ENCODE measurements around the gene PKM. TPM values are rescaled to one million over a fixed set of nuclear protein-coding genes. Genes with fewer than 3 reads are reported as not detected.

The PKM gene
- total RNA-seq, 3 donors from 2014 or later, result 328 to 450 (median 372) TPM

GRCh38 chr15:72272997-72273352, 42.0 kb upstream of the PKM start:
- H3K9me3 ChIP-seq, result no peaks in the 10 kb centered on the region
- TF ChIP-seq CTCF (IDR thresholded peaks at IDR 0.05), result no peak
- no peak for DNase-seq
- ATAC-seq, result no peak
- intact Hi-C loops (cut with DNase I, micrococcal nuclease), result no loop called here
- H3K4me1 ChIP-seq (ENCODE audit: low read depth), result peaks cover 9% of the 10 kb centered on the region
- H3K4me3 ChIP-seq, result peak overlapping the region; percentile 60
- H3K36me3 ChIP-seq (ENCODE audit: low read depth), result no peaks in the 10 kb centered on the region

- peak; percentile 94 to 99 (median 98) for DNase-seq
- Histone ChIP-seq H3K4me1 (ENCODE audit: low read depth) (peaks cover 9% of the 10 kb centered on the region), H3K36me3 (ENCODE audit: low read depth) (no peaks in the 10 kb centered on the region), H3K4me3 (peak within 1 kb of the TSS; percentile 60), H3K9me3 (no peaks in the 10 kb centered on the region)
- TF ChIP-seq CTCF (IDR thresholded peaks at IDR 0.05), result peak; percentile 37
- peak; percentile 98 for ATAC-seq
- intact Hi-C loops (cut with DNase I, micrococcal nuclease), result no loop called here
Measured at GRCh38 chr15:72272213-72272996, 41.4 kb upstream of the PKM start, which contains the start of gene PARP6. Gene PARP6 (minus strand): TSS chr15:72272554. CDS start chr15:72267477, 5,077 bp downstream.

GRCh38 chr15:72271895-72272212, 40.9 kb upstream of the PKM start:
- Histone ChIP-seq H3K9me3 (no peaks in the 10 kb centered on the region), H3K4me1 (ENCODE audit: low read depth) (peaks cover 9% of the 10 kb centered on the region), H3K4me3 (peak overlapping the region; percentile 60), H3K36me3 (ENCODE audit: low read depth) (no peaks in the 10 kb centered on the region)
- ATAC-seq, result peak; percentile 4
- DNase-seq, result peak in 1 of 3 donors; percentile 23
- no peak for TF ChIP-seq CTCF (IDR thresholded peaks at IDR 0.05)
- intact Hi-C loops (cut with DNase I, micrococcal nuclease), result no loop called here

DNA sequence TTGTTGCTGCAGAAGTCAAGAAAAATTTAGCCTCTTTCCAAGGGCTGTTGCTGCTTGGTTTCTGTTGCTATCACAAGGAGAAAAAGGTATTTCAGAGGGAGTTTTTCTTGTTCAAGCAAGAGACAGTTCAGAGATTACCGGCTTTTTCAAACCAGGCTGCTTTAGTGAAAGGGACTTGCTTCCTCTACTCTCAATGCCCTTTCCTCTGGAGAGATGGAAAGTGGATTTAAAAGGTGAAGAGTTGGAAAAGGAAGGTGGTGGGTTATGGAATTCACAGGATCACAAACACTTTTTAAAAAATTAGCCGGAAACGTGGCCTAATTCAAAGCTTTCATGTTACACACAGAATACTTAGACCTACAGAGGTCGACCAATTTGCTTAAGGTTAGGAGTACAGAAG, 40.2 kb upstream of the PKM start:
- DNase-seq (no peak), ATAC-seq (no peak)
- intact Hi-C loops (cut with DNase I, micrococcal nuclease), result no loop called here
- H3K9me3 ChIP-seq, result no peaks in the 10 kb centered on the region
- TF ChIP-seq CTCF (IDR thresholded peaks at IDR 0.05), result no peak
- peaks cover 9% of the 10 kb centered on the region for H3K4me1 ChIP-seq (ENCODE audit: low read depth)
- no peaks in the 10 kb centered on the region for H3K36me3 ChIP-seq (ENCODE audit: low read depth)
- H3K4me3 ChIP-seq, result no peak overlapping the region

DNA sequence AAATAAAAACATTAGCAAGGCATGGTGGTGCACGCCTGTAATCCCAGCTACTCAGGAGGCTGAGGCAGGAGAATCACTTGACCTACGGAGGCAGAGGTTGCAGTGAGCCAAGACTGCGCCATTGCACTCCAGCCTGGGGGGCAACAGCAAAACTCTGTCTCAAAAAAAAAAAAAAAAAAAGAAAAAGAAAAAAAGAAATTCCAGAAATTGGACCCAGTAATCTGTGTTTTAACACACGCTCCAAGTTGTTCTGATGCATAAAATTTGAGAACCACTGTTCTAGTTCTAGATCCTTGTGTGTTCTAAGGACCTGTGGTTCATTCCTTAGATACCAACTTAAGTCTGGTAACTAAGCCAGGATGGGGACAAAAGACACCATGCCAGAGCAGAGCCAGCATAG, 38.7 kb upstream of the PKM start:
- ATAC-seq, result no peak
- Histone ChIP-seq H3K9me3 (no peaks in the 10 kb centered on the region), H3K4me1 (ENCODE audit: low read depth) (peaks cover 9% of the 10 kb centered on the region), H3K36me3 (ENCODE audit: low read depth) (peaks cover 5% of the 10 kb centered on the region), H3K4me3 (no peak overlapping the region)
- intact Hi-C loops (cut with DNase I, micrococcal nuclease), result no loop called here
- no peak for TF ChIP-seq CTCF (IDR thresholded peaks at IDR 0.05)
- DNase-seq, result no peak

All from mucosa of descending colon (tissue), 3 donors.